Activated CD4-positive, CD25-positive, alpha-beta regulatory T cell (primary cell): ENCODE data around the gene ZMYND11.

Source experiments
- DNase-seq, 4 experiments: peaks; one replicate each; lab custom pipeline; 2025; lab: John Stamatoyannopoulos, UW

The ZMYND11 gene

GRCh38 chr10:191703-192518, 56.7 kb downstream of the ZMYND11 start:
- no peak for DNase-seq

- no peak for DNase-seq
These were observed 59.0 kb downstream of the ZMYND11 start for GRCh38 chr10:194281-194680.

GRCh38 chr10:200405-200804, 65.2 kb downstream of the ZMYND11 start:
- DNase-seq = no peak

GRCh38 chr10:201328-201771, 66.1 kb downstream of the ZMYND11 start:
- no peak for DNase-seq

- no peak for DNase-seq
These were observed 73.4 kb downstream of the ZMYND11 start for GRCh38 chr10:208616-209015.

DNA sequence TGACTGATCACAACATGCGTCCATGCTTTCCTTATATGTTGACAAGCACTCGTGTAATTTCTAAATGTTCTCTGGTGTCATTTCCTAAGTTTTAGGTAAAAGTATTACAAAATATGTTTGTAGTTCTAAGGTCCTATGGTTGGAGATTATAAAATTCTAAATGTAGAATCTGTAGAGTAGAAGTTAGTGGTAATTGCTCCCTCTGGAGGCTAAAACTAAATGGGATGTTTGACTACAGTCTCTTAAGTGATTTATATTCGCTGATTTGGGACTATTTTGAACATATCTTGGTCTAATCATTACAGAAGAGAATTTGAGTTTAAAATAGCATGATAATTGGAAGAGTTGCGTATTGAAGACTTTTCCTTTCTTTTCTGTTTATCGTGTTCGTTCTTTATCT, 74.1 kb downstream of the ZMYND11 start:
- DNase-seq = no peak

DNA sequence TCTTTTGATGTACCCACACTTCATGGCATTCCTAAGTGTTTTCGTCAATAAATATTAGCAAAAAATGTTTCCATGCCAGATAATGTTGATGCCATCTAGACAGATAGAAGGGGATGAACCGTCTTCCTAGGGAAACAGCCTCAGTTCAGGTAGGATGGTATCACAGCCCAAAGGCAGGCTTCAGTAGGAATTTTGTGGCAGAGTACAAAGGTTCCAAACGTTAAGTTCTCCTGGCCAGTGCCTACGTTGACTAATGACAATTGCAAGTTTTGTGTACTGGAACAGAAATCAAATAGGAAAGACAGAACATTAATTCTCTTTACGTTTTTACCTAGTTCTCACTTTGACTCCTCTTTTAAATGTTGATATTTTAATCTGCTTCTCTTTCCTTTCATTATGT, 75.0 kb downstream of the ZMYND11 start:
- no peak for DNase-seq

DNA sequence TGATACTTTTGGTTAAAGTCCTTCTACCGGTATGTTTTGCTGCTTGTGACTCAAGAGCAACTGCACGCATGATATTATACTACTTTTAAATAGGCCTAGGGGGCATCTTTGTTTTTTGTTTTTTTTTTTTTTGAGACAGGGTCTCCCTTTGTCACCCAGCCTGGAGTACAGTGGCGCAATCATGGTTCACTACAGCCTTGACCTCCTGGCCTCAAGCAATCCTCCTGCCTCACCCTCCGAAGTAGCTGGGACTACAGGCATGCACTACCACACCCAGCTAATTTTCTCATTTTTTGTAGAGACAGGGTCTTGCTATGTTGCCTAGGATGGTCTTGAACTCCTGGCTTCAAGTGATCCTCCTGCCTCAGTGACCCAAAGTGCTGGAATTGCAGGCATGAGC, 80.2 kb downstream of the ZMYND11 start:
- DNase-seq = no peak

GRCh38 chr10:218798-219197, 83.5 kb downstream of the ZMYND11 start:
- no peak for DNase-seq

DNA sequence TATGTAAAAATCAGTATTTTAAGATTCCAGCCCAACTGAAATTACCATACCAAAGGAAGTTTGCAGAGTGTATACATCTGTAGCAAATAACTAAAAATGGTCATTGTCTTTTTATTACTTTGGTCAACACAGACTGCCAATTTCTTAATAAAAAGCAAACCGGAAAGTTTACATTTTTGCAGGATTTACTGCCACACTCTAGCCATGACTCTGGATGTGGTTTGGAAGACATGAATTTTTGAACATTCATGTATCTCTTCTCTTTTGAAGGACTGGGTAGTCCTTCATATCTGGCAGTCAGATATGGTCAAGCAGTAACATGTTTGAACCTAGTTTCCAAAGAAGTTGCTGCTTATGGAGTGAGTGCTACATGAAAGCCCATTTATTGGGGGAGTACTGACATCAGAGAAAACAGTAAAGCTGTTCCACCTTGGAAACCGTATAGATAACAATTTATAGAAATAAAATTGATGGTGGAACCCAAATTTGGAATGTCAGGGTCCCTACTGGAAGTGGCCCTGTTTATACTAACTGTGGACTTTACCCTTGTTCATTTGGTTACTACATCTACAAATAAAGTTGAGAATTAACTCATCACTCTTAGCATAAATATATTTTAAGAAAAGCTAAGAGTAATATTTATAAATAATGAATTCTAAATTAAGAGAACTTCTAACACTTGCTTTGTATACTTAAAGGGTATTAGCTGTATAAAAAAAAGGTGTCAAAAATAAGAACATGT, 84.6 kb downstream of the ZMYND11 start:
- DNase-seq = no peak

DNA sequence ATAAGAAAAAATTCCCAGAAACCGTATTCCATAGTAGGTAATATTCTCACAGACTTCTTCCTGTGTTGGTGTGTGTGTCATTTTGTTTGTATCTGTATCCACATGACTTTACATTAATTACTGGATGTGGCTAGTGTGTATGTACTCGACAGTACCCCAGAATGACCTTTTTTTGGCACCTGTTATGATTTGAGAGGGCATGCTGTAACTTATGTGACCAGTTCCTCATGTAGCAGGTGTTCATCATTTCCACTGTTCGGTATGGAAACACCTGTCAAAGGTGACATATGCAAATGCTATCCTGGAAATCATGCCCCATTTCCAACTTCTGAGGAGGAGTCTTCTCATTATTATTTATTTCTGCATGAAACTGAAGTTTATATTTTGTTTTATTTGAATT, 89.3 kb downstream of the ZMYND11 start:
- no peak for DNase-seq

DNA sequence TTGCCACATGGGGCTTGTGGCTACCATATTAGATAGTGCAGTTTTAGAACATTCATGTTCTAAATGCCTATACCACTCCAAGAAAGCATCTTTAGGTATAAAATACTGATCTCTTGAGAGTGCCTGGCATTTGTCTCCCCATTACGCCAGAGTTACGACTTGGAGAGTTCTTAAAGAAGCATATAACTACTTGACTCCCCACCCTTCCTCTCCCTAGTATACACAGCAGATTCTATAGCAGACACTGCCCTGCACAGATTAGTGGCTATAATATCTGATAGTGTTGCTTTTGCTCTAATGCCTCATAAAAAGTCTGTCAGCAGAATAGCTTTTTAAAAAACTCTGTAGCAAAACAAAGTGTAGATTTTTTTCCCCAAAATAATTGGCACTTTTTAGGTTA, 90.8 kb downstream of the ZMYND11 start:
- no peak for DNase-seq

DNA sequence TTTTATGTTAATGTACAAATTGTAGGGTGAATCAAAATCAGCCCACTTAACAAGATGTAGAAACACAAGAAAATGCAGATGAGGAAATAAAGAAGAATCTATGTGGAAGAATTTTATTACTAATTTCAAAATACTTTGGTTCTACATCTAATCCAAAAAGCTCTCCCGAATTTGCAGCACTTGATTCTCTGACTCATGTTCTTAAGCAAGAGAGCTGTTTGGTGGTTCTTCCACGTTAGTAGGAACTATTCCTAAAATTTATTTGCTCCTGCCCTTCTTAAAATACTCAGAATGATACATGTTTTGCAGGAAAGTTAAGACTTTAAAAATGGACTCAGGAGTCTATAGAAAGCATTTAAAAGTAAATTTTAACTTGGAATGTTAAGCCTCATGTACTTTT, 91.8 kb downstream of the ZMYND11 start:
- no peak for DNase-seq

- DNase-seq = no peak
These were observed 93.1 kb downstream of the ZMYND11 start for GRCh38 chr10:228366-228765.

DNA sequence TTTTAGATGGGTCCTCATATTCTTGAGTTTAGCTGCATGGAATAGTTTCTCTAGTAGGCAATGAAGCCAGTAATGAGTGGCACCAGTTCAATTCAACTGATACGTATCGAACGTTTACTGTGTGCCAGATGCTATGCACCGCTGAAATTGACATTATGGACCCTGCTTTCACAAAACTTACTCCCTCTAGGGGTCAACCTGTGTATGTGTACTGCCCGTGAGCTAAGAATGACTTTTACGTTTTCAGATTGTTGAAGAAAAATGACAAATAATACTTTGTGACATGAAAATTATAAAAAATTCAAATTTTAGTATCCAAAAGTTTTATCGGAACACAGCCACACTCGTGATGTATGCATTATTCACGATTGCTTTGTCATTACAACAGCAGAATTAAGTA, 95.5 kb downstream of the ZMYND11 start:
- no peak for DNase-seq

DNA sequence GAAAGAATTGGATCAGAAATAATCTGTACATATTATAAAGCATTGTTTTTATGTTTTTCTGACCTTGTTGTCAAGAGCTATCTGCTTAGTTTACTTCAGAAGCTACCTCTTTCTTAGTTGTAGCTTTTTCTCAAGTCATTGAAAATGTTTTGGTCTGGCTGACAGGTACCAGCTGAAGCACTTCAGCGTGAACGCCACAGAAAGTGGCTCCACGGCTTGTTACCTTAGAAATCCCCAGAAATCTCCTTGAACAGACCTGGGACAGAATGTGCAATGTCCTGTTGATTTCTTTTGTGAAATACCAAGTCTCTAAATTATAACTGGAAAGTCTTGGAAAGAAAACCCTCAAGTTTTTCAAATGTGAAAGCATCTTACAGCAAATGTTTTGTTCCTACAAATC, 96.8 kb downstream of the ZMYND11 start:
- no peak for DNase-seq

- DNase-seq = no peak
These were observed 97.6 kb downstream of the ZMYND11 start for GRCh38 chr10:232878-233277.

DNA sequence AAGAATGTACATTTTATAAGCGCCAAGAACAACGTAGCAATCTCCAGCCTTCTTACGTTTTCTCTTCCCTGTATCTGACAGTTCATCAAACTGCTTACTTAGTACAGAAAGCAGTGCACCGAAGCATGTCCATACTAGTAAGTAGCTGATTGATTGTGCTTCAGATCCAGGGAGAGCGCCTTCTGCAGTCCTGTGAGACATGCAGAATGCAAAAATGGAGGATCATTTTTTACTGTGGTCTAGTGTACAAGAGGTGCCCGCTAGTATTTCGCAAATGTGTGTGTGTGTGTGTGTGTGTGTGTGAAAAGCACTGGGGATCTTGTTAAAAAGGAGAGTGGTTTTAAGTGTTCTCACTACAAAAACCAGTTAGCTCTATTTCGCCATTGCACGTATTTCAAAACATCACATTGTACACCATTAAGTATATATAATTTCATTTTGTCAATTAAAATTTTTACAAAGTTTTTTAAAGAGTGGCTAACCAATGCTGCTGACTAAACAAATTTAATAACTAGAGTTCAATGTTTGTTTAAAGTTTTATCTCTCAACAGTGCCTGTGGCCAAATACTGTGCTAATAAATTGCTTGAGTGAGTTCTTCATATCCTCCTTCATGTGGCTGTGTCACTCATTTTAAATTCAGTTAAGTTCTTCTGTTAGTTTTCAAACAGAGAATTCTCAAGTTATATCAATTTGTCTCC, 99.6 kb downstream of the ZMYND11 start:
- no peak for DNase-seq

- DNase-seq = no peak
These were observed 100.7 kb downstream of the ZMYND11 start for GRCh38 chr10:235915-236314.

DNA sequence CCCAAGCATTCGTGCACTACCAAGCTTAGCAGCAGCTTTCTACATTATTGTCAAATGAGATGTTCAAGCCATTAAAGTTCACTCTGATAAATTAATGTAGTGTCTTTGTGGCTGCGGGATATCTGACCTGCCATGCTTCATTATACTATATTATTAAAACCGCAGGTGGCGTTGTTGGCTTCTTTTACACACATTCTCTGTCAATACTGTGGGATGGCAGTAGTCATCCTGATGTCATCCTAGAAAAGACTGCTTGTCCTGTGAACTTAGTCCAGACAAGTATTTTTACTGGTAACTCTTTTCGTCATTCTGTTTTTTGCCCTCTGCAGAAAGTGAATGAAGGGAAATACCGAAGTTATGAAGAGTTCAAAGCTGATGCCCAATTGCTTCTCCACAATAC, 103.9 kb downstream of the ZMYND11 start:
- DNase-seq = no peak

- DNase-seq = no peak
These were observed 106.2 kb downstream of the ZMYND11 start for GRCh38 chr10:241451-241850.

- no peak for DNase-seq
These were observed 106.8 kb downstream of the ZMYND11 start for GRCh38 chr10:241966-242643.
